ENCODE data around the gene BCAR3. TPM values are rescaled to one million over a fixed set of nuclear protein-coding genes. Genes with fewer than 3 reads are reported as not detected.
"Not testable (repeated sequence)": the region's sequence is repeated elsewhere in the genome, so short reads cannot be mapped to it uniquely, and the experiment has no call there.

The BCAR3 gene
- total and polyA plus RNA-seq, 4 donors: 8.4 to 24.1 (median 16.0) TPM

DNA sequence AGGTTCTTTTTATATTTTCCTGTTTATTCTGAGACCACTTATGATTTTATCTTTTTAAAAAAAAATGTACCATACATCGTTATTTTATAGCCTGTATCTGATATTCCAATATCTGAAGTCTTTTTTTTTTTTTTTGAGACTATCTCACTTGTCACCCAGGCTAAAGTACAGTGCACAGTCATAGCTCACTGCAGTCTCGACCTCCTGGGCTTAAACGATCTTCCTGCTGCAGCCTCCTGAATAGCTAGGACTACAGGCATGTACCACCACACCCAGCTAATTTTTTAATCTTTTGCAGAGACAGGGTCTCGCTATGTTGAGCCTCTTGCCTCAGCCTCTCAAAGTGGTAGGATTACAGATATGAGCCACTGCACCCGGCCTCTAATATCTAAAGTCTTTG, 25.1 kb downstream of the BCAR3 start:
- DNase-seq: no peak
- Histone ChIP-seq H3K4me3 (ENCODE audit: low read length in 2 of 2) (no peak overlapping the region), H3K9me3 (ENCODE audit: control insufficient read depth, low read length) (no peaks in the 10 kb centered on the region), H3K4me1 (ENCODE audit: control insufficient read depth in 1 of 2, insufficient read depth in 2 of 2, low read length in 2 of 2) (peaks cover 2 to 3% of the 10 kb centered on the region in 2 donors), H3K36me3 (ENCODE audit: control insufficient read depth in 1 of 2, insufficient read depth in 2 of 2, low read length in 1 of 2) (no peaks in the 10 kb centered on the region), H3K27me3 (ENCODE audit: control insufficient read depth in 1 of 2, insufficient read depth in 2 of 2, low read length in 1 of 2) (no peaks in the 10 kb centered on the region), H3K27ac (ENCODE audit: low read depth in 1 of 2, low read length in 2 of 2) (no peak overlapping the region)
- ATAC-seq (ENCODE audit: low FRiP score): no peak
- intact Hi-C loops (cut with DNase I): no loop called here
- 95 to 96% methylated on average over 5 of the region's 5 CpGs for WGBS, 2 donors

DNA sequence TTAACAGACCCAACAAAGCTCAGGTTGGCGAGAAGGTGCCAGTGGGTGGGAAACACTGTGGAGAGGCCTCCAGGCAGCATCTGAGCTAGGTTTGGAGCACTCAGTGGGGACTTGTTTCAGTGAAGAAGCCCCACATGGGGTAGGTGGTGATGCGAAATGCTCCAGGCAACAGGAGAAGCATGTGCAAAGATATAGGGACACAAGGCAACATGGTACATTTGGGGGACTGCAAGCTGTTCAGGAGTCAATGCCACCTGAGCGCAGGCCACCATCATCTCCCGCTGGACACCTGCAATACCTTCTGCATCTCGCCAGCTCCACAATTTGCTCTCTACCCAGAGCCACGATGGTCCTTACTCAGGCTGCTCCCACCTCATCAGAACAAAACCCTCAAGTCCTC, 28.0 kb downstream of the BCAR3 start:
- no peak for ATAC-seq (ENCODE audit: low FRiP score)
- no peak overlapping the region for H3K4me3 ChIP-seq (ENCODE audit: low read length in 2 of 2)
- H3K36me3 ChIP-seq (ENCODE audit: control insufficient read depth in 1 of 2, insufficient read depth in 2 of 2, low read length in 1 of 2): peaks cover 0 to 3% of the 10 kb centered on the region in 2 donors
- no peaks in the 10 kb centered on the region for H3K27me3 ChIP-seq (ENCODE audit: control insufficient read depth in 1 of 2, insufficient read depth in 2 of 2, low read length in 1 of 2)
- WGBS, 2 donors: 98 to 99% methylated on average over 6 of the region's 6 CpGs
- no peaks in the 10 kb centered on the region for H3K9me3 ChIP-seq (ENCODE audit: control insufficient read depth, low read length)
- peaks cover 0 to 2% of the 10 kb centered on the region in 2 donors for H3K4me1 ChIP-seq (ENCODE audit: control insufficient read depth in 1 of 2, insufficient read depth in 2 of 2, low read length in 2 of 2)
- DNase-seq: no peak
- intact Hi-C loops (cut with DNase I): no loop called here
- H3K27ac ChIP-seq (ENCODE audit: low read depth in 1 of 2, low read length in 2 of 2): no peak overlapping the region

DNA sequence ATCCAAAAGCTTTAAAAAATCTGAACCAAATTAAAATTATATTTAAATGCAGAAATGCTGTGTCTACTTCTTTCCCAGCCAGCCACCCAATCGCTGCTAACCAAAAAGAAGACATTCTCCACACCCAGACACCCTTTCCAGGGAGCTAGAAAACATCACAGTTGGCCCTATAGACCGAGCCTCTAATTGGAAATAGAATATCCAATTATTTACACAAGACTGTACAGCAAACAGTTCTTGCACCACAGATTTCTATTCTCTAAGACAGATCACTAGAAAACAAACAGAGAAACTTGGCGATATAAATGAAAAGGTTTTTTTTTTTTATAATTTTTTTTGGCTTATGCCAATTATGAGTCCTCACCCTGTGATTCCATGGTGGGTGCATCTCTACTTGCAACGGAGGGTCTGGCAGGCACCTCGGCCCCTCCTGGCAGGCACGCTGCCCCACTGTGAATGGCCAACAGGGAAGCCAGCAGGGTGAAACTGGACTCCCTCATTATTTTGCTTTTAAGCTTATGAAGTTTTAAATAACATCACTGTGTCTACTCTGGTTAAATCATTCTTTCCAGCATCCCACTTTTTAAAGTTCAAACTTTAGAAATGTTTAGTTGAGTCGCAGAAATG, 29.2 kb downstream of the BCAR3 start:
- Histone ChIP-seq H3K4me1 (ENCODE audit: control insufficient read depth in 1 of 2, insufficient read depth in 2 of 2, low read length in 2 of 2) (peaks cover 0 to 2% of the 10 kb centered on the region in 2 donors), H3K36me3 (ENCODE audit: control insufficient read depth in 1 of 2, insufficient read depth in 2 of 2, low read length in 1 of 2) (peaks cover 0 to 3% of the 10 kb centered on the region in 2 donors), H3K27ac (ENCODE audit: low read depth in 1 of 2, low read length in 2 of 2) (no peak overlapping the region), H3K9me3 (ENCODE audit: control insufficient read depth, low read length) (no peaks in the 10 kb centered on the region), H3K27me3 (ENCODE audit: control insufficient read depth in 1 of 2, insufficient read depth in 2 of 2, low read length in 1 of 2) (no peaks in the 10 kb centered on the region), H3K4me3 (ENCODE audit: low read length in 2 of 2) (no peak overlapping the region)
- DNase-seq: no peak
- no peak for ATAC-seq (ENCODE audit: low FRiP score)
- WGBS, 2 donors: 17 to 20% methylated on average over 7 of the region's 7 CpGs
- intact Hi-C loops (cut with DNase I): no loop called here

DNA sequence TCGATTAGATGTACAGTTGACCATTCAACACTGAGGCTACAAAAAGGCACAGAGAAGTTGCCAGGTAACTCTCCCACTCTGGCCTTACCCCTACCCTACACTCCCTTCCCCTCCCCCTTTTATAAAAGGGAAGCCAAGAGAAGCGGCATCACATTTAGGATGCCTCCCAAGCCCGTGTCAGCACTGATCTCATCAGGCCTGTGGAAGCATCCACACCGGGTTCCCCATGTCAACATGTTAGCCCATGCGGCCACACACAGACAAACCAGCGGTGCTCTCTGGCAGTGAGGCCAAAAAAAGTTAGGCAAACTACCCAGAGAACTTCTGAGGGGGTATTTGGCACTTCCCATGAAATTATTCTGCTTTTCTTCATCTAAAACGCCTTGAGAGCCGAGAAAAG, 29.9 kb downstream of the BCAR3 start:
- H3K27ac ChIP-seq (ENCODE audit: low read depth in 1 of 2, low read length in 2 of 2): no peak overlapping the region
- no peak overlapping the region for H3K4me3 ChIP-seq (ENCODE audit: low read length in 2 of 2)
- no peak for ATAC-seq (ENCODE audit: low FRiP score)
- peaks cover 0 to 3% of the 10 kb centered on the region in 2 donors for H3K36me3 ChIP-seq (ENCODE audit: control insufficient read depth in 1 of 2, insufficient read depth in 2 of 2, low read length in 1 of 2)
- H3K4me1 ChIP-seq (ENCODE audit: control insufficient read depth in 1 of 2, insufficient read depth in 2 of 2, low read length in 2 of 2): peaks cover 0 to 2% of the 10 kb centered on the region in 2 donors
- intact Hi-C loops (cut with DNase I): no loop called here
- no peak for DNase-seq
- 82 to 87% methylated on average over 8 of the region's 8 CpGs for WGBS, 2 donors
- no peaks in the 10 kb centered on the region for H3K9me3 ChIP-seq (ENCODE audit: control insufficient read depth, low read length)
- no peaks in the 10 kb centered on the region for H3K27me3 ChIP-seq (ENCODE audit: control insufficient read depth in 1 of 2, insufficient read depth in 2 of 2, low read length in 1 of 2)

DNA sequence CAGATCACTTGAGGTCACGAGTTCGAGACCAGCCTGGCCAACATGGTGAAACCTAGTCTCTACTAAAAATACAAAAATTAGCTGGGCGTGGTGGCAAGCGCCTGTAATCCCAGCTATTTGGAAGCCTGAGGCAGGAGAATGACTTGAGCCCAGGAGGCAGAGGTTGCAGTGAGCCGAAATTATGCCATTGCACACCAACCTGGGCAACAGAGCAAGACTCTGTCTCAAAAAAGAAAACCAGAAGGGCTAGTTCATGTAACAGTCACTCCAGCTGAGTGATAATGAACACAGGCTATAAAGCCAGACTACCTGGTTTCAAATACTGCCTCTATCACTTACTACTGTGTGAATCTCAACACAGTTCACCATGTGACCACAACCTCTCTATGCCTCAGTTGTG, 31.5 kb downstream of the BCAR3 start:
- WGBS, 2 donors: 94 to 97% methylated on average over 5 of the region's 5 CpGs
- H3K9me3 ChIP-seq (ENCODE audit: control insufficient read depth, low read length); H3K27me3 ChIP-seq (ENCODE audit: control insufficient read depth in 1 of 2, insufficient read depth in 2 of 2, low read length in 1 of 2); ATAC-seq (ENCODE audit: low FRiP score); DNase-seq; H3K27ac ChIP-seq (ENCODE audit: low read depth in 1 of 2, low read length in 2 of 2); H3K4me1 ChIP-seq (ENCODE audit: control insufficient read depth in 1 of 2, insufficient read depth in 2 of 2, low read length in 2 of 2); intact Hi-C loops (cut with DNase I); H3K36me3 ChIP-seq (ENCODE audit: control insufficient read depth in 1 of 2, insufficient read depth in 2 of 2, low read length in 1 of 2); H3K4me3 ChIP-seq (ENCODE audit: low read length in 2 of 2): not testable (repeated sequence)

DNA sequence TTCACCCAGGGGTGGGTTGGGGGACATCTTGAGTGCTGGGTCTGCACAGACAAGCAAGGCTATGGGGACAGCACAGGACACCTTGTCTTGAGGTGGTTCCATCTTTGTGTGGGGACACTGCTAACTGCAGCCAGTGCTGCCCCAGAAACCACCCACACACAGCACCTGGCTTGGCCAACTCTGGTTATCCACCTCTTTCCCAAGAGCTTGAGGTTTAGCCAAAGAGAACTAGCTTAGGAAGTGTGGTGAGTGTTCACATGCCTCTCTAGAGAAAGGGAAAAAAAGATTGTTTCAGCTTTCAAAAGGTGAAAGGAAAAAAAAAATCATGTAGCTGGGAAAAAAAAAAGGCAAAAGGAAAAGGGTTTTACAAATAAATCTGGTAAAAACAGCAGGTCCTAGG, 32.4 kb downstream of the BCAR3 start:
- peaks cover 0 to 3% of the 10 kb centered on the region in 2 donors for H3K36me3 ChIP-seq (ENCODE audit: control insufficient read depth in 1 of 2, insufficient read depth in 2 of 2, low read length in 1 of 2)
- no peak overlapping the region for H3K4me3 ChIP-seq (ENCODE audit: low read length in 2 of 2)
- H3K4me1 ChIP-seq (ENCODE audit: control insufficient read depth in 1 of 2, insufficient read depth in 2 of 2, low read length in 2 of 2): no peaks in the 10 kb centered on the region
- intact Hi-C loops (cut with DNase I): no loop called here
- H3K27ac ChIP-seq (ENCODE audit: low read depth in 1 of 2, low read length in 2 of 2): no peak overlapping the region
- no peaks in the 10 kb centered on the region for H3K9me3 ChIP-seq (ENCODE audit: control insufficient read depth, low read length)
- ATAC-seq (ENCODE audit: low FRiP score) (no peak), DNase-seq (no peak)
- H3K27me3 ChIP-seq (ENCODE audit: control insufficient read depth in 1 of 2, insufficient read depth in 2 of 2, low read length in 1 of 2): no peaks in the 10 kb centered on the region

DNA sequence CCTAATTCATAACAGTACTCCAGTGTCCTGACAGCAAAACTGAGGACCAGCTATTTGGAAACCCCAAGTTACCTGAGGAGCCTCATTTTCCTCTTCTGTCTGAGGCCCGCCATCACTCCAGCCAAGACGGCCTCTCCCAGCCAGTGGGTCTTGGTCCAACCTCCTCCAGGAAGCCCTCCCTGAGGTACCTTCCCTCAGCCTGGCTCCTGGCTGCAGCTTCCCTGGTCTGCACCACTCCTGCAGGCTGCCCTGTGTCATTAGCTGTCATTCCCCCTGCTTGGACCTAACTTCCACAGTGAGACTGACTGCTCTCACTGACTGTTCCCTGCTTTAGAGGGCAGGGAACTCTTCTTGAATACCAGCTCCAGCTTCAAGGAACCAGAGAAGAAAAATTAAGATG, 33.0 kb downstream of the BCAR3 start:
- Histone ChIP-seq H3K4me1 (ENCODE audit: control insufficient read depth in 1 of 2, insufficient read depth in 2 of 2, low read length in 2 of 2) (no peaks in the 10 kb centered on the region), H3K9me3 (ENCODE audit: control insufficient read depth, low read length) (no peaks in the 10 kb centered on the region), H3K27me3 (ENCODE audit: control insufficient read depth in 1 of 2, insufficient read depth in 2 of 2, low read length in 1 of 2) (no peaks in the 10 kb centered on the region), H3K27ac (ENCODE audit: low read depth in 1 of 2, low read length in 2 of 2) (no peak overlapping the region), H3K4me3 (ENCODE audit: low read length in 2 of 2) (no peak overlapping the region), H3K36me3 (ENCODE audit: control insufficient read depth in 1 of 2, insufficient read depth in 2 of 2, low read length in 1 of 2) (peaks cover 0 to 3% of the 10 kb centered on the region in 2 donors)
- DNase-seq: no peak
- WGBS, 2 donors: 99 to 100% methylated on average over 2 of the region's 2 CpGs
- intact Hi-C loops (cut with DNase I): no loop called here
- ATAC-seq (ENCODE audit: low FRiP score): no peak

DNA sequence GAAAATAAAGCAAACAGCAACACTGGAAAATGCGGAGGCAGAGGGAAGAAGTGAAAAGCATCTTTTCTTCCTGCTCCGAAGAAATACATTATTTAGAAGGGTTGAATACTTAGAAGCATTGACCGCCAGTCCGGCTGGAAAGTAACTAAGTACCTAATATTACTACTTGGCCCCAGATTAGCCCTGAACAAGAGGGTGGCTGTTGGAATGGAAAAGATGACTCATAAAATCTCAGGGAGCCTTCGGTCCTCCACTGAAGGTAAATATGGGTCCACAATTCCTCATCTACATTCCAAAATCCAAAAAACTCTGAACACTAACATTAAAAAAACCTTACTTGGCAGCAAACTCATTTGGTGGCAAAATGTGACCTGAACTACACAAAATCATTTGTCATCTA, 40.1 kb downstream of the BCAR3 start:
- H3K4me3 ChIP-seq (ENCODE audit: low read length in 2 of 2): no peak overlapping the region
- peak overlapping the region in 1 of 2 donors; percentile 60 for H3K27ac ChIP-seq (ENCODE audit: low read depth in 1 of 2, low read length in 2 of 2)
- H3K4me1 ChIP-seq (ENCODE audit: control insufficient read depth in 1 of 2, insufficient read depth in 2 of 2, low read length in 2 of 2): peaks cover 3 to 15% of the 10 kb centered on the region in 2 donors
- WGBS, 2 donors: 11 to 15% methylated on average over 5 of the region's 5 CpGs
- intact Hi-C loops (cut with DNase I): loop anchor here in 1 of 2 donors (5.0 kb wide), 1 partner anchor 41 kb away; the partner anchor contains the start of gene BCAR3
- H3K9me3 ChIP-seq (ENCODE audit: control insufficient read depth, low read length): no peaks in the 10 kb centered on the region
- ATAC-seq (ENCODE audit: low FRiP score): peak; percentile 76
- no peaks in the 10 kb centered on the region for H3K36me3 ChIP-seq (ENCODE audit: control insufficient read depth in 1 of 2, insufficient read depth in 2 of 2, low read length in 1 of 2)
- DNase-seq: no peak
- H3K27me3 ChIP-seq (ENCODE audit: control insufficient read depth in 1 of 2, insufficient read depth in 2 of 2, low read length in 1 of 2): no peaks in the 10 kb centered on the region

DNA sequence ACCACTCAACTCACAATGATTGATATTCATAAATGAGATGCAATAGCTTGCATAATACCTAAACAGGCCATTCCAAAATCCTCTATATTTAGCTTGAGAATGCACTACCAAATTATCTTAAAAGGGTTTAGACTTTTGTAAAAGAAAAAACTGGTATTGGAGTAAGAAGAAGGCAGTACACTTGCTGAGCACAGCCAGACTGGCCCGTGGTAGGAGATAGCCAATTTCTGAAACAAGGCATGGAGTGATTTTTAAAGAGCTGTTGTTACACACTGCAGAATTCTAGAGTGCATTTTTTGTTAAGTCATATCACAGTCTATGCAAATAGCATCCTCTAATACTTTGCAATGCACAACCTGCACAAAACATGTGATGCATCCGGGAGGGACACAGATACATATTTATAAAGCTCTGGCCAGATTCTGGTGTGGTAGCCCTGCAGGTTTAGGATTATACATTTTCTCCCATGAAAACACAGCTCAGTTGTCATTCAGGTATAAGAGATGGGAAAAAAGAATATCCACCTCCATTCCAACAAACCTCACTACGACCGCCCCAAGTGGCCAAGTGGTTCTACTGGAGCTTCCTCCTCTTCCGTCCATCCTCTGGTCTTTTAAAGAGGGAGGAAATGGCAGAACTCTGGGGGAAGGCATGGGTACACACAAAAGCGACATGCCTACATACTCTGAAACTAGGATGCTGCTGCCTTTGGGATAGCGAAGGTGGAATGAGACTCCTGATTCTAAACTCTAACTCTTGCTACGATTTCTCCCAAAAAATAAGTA, 40.8 kb downstream of the BCAR3 start:
- no peak for DNase-seq
- no peaks in the 10 kb centered on the region for H3K9me3 ChIP-seq (ENCODE audit: control insufficient read depth, low read length)
- intact Hi-C loops (cut with DNase I): loop anchor here in 1 of 2 donors (5.0 kb wide), 1 partner anchor 41 kb away; the partner anchor contains the start of gene BCAR3
- no peaks in the 10 kb centered on the region for H3K27me3 ChIP-seq (ENCODE audit: control insufficient read depth in 1 of 2, insufficient read depth in 2 of 2, low read length in 1 of 2)
- WGBS, 2 donors: 72 to 75% methylated on average over 8 of the region's 8 CpGs
- peak overlapping the region; percentile 60 to 93 for H3K27ac ChIP-seq (ENCODE audit: low read depth in 1 of 2, low read length in 2 of 2)
- peaks cover 3 to 15% of the 10 kb centered on the region in 2 donors for H3K4me1 ChIP-seq (ENCODE audit: control insufficient read depth in 1 of 2, insufficient read depth in 2 of 2, low read length in 2 of 2)
- ATAC-seq (ENCODE audit: low FRiP score): no peak
- H3K36me3 ChIP-seq (ENCODE audit: control insufficient read depth in 1 of 2, insufficient read depth in 2 of 2, low read length in 1 of 2): no peaks in the 10 kb centered on the region
- no peak overlapping the region for H3K4me3 ChIP-seq (ENCODE audit: low read length in 2 of 2)
